NOMO-1 treated with dmso at 0.1 percent for 144 hours (cell line): ENCODE data around the gene METRNL.
"Not testable (repeated sequence)": the region's sequence is repeated elsewhere in the genome, so short reads cannot be mapped to it uniquely, and the experiment has no call there.

Experiments
- DNase-seq: peaks from one replicate; lab custom pipeline; 2025; ENCODE audit not compliant: unreplicated experiment; lab: John Stamatoyannopoulos, UW

The METRNL gene

DNA sequence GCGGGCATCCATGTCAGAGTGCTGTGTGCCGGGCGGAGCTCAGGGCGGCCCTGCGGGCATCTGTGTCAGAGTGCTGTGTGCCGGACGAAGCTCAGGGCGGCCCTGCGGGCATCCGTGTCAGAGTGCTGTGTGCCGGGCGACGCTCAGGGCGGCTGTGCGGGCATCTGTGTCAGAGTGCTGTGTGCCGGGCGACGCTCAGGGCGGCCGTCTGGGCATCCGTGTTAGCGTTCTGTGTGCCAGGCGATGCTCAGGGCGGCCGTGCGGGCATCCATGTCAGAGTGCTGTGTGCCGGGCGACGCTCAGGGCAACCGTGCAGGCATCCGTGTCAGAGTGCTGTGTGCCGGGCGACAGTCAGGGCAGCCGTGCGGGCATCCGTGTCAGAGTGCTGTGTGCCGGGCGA is 55.0 kb downstream of the METRNL start:
- DNase-seq, result not testable (repeated sequence)

DNA sequence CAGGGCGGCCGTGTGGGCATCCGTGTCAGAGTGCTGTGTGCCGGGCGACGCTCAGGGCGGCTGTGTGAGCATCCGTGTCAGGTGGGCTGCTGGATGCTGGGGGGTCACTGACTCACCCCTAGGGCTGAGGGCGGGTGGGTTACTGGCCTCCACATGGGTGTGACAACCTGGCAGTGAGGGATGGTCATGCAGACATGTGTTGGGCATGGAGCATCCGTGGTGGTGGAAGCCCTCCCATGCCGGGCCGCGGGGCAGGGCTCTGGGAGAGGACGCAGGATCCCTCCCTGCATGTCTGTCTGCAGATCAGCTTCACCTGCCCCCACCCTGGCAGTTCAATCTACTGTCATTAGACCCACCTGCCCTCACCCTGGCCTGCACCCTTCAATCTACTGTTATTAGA is 56.3 kb downstream of the METRNL start:
- no peak for DNase-seq

DNA sequence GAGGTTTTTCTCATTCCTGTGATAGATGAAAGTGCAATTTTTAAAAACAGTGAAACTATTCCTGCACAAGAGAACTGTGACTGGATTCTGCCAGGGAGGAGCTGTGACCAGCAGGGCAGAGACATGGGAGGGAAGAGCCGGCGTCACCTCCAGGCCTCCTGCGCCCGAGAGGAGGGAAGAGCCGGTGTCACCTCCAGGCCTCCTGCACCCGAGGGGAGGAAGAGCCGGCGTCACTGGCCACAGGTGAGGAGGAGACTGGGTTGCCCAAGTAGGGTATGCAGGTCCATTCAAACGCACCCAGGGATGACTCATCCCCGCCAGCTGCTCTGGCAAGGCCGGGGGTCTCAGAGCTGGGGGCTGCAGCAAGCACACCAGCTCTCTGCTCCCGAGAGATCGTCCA is 56.7 kb downstream of the METRNL start:
- DNase-seq, result no peak

DNA sequence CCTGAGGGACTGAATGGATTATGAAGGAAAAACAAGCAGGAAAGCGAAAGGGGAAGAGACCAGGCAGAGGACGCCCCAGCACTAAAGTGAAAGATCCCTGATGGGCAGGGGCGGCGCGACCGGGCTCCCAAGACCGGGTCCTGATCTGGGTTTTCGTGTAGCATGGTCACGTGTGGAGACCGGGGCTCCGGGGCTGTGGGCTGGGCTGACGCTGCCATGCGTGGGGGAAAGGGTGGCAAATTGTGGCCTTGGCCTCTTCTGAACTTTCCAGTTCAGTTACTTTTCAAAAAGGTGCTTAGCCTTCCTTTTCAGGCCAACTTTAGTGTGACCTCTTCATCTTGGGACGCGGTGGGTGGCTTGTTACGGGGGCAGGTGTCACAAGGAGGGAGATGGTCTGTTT is 57.5 kb downstream of the METRNL start:
- no peak for DNase-seq

DNA sequence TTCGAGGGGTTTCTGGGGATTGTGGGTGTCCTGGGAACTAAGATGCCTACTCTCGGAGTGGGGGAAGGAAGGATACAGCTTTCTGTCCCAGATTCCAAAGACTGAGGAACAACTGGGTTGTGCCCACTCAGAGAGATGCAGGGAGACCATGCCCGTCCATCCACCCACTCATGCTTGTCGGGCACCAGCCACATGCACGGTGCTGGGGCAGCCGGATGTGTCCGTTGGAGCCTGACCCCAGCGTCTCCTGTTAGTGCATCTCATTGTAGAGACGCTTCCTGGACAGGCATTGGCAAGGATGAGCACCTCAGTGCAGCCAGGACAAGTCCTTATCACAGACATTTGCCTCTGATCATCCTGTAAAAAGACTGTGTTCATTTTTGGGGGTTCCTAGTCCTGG is 58.1 kb downstream of the METRNL start:
- DNase-seq, result no peak

DNA sequence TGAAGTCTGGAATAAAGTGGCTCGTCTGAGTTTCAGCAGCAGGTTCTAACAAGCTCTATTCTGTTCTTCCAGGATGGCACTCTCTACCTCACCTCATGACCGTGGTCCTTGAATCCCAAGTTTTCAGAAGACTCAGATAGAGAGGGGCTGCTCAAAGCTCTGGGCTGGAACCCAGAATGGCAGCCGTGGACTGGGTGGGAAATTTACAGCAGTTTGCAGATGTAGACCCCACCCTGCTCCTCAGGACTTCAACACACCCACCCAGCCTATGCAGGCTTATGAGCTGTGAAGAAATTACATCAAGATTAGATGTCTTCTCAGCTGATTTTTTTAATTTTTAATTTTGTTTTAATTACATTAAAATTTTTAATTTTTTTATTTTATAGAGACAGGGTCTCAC is 59.4 kb downstream of the METRNL start:
- DNase-seq, result no peak

DNA sequence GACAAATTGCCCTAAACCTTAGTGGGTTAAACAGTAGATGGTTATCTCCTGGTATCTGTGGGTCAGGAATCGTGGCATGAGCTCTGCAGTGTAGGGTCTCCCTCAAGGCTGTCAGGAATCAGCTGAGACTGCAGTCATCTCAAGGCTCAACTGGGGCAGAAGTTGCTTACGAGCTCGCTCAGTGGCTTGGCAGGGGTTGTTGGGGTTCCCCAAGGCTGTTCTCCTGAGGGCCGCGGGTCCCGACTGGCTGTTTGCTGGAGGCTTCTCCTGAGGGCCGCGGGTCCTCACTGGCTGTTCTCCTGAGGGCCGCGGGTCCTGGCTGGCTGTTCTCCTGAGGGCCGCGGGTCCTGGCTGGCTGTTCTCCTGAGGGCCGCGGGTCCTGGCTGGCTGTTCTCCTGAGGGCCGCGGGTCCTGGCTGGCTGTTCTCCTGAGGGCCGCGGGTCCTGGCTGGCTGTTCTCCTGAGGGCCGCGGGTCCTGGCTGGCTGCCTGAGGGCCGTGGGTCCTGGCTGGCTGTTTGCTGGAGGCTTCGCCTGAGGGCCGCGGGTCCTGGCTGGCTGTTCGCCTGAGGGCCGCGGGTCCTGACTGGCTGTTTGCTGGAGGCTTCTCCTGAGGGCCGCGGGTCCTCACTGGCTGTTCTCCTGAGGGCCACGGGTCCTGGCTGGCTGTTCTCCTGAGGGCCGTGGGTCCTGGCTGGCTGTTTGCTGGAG is 60.3 kb downstream of the METRNL start:
- not testable (repeated sequence) for DNase-seq

DNA sequence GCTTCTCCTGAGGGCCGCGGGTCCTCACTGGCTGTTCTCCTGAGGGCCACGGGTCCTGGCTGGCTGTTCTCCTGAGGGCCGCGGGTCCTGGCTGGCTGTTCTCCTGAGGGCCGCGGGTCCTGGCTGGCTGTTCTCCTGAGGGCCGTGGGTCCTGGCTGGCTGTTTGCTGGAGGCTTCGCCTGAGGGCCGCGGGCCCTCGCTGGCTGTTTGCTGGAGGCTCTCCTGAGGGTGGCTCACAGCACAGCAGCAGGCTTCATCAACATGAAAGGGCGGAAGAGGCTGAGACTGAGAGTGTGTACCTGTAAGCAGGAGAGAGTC is 60.8 kb downstream of the METRNL start:
- not testable (repeated sequence) for DNase-seq

DNA sequence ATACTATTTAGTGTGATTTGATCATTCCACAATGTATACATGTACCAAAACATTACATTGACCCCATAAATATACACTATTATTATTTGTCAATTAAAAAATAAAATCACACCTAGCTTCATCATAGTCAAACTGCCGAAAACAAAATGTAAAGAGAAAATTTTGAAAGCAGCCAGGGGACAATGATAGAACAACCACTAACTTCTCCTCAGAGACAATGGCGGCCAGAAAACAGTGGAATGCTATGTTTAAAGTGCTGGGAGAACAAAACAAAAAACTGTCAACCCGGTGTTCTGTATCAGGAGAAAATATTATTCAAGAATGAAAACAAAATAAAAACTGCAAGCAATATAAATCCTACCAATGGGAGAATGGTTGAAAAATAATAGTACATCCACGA is 63.2 kb downstream of the METRNL start:
- DNase-seq, result no peak

DNA sequence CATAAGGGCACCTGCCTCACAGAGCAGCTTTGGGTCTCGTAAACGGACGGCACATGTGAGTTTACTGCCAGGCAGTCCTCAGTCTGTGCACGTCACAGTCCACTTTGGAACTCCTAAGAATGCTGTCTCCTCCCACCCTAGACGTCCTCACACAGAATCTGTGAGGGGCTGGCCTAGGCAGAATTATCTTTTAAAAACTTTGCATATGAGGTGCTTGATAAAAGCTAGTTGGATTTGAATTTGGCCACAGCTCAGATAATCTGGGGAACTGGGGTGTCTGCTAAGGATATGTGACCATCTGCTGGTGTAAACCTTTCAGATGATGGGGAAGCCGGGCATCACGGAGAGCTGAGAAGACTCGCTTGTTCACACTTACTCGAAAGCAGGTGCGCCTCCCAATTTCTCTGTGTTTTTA is 64.4 kb downstream of the METRNL start:
- no peak for DNase-seq
